GM18517 (cell line): ENCODE measurements around the gene LRMDA.

ENCODE experiments used
- ATAC-seq: cut with Tn5 transposase; IDR thresholded peaks from one replicate; pipeline ENCODE4 v1.9.1; 2021; ENCODE audit warnings: mild to moderate bottlenecking, moderate library complexity; ENCODE audit not compliant: unreplicated experiment

The LRMDA gene

GRCh38 chr10:75999515-76000209 lies 568.2 kb downstream of the LRMDA start:
- no peak for ATAC-seq

GRCh38 chr10:76000550-76000949 lies 569.1 kb downstream of the LRMDA start:
- no peak for ATAC-seq

- no peak for ATAC-seq
These were observed 569.6 kb downstream of the LRMDA start for GRCh38 chr10:76001019-76001418.

GRCh38 chr10:76001461-76001860 lies 570.0 kb downstream of the LRMDA start:
- ATAC-seq, result no peak

DNA sequence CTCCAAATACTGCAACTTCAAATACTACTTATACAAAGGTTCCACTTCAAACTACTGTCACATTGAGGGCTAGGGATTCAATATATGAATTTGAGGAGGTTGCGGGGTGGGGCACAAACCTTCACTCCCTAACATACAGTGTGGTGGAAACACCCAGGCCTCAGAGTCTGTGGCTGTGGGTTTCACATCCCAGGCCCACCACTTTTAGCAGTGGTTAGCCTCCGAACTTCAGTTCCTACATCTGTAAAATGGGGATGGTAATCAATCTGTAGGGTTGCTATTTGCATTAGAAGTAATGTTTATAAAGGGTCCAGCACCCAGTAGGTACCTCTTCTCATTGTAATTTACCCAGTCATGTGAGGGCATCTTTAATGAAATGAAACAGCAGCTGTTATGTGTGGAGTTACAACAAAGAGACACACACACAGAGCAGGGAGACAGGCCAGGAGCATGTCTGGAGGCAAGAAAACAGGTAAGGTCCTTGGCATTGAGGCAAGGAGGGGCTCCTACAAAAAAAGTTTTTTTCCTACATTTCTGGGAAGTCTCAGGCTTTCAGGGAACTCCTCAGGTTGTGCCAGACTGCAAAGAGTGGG lies 570.9 kb downstream of the LRMDA start:
- no peak for ATAC-seq

GRCh38 chr10:76007667-76008181 lies 576.3 kb downstream of the LRMDA start:
- ATAC-seq, result no peak

DNA sequence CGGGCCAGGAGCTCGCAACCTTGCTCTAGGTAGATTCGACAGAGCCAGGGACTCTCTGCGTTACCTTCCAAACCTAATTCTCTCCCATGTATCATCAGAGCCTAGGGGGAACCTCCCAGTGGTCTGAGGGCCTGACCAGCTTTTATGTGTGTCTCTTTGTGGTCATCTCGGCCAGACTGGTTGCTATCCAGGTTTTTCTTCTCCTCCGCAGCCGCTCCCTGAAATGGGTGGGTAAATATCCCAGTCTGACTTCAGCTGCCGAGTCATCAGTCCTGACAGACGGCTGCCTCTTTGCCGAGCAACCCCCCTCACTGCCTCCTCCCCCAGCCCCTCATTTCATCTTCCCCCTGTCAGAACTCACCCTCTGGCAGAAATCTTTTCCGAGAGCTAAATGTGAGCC lies 578.1 kb downstream of the LRMDA start:
- ATAC-seq, result no peak

GRCh38 chr10:76010703-76011102 lies 579.3 kb downstream of the LRMDA start:
- no peak for ATAC-seq

GRCh38 chr10:76012716-76013327 lies 581.4 kb downstream of the LRMDA start:
- no peak for ATAC-seq

- ATAC-seq, result no peak
These were observed 583.8 kb downstream of the LRMDA start for GRCh38 chr10:76015245-76015644.

- no peak for ATAC-seq
These were observed 585.8 kb downstream of the LRMDA start for GRCh38 chr10:76017026-76017732.

GRCh38 chr10:76017733-76018433 lies 586.5 kb downstream of the LRMDA start:
- no peak for ATAC-seq

DNA sequence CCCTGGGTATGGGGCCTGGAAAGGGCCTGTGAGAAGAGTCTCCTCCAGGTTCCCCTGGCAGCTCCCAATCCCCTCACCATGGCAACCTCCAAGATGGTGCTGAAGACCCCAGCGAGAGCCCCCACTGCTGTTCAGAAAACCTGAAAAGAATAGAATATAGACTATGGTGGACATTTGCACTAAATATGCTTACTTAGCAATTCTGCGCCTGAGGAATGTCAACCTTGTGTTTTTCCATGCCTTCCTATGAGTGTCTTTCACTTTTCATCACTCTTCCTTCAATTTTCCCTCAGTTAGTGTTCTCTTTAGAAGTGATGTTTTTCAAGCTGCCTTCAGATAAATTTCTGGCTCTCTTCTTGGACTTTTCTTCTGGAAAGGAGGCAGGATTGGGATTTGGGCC lies 589.2 kb downstream of the LRMDA start:
- ATAC-seq, result no peak

- ATAC-seq, result no peak
These were observed 590.0 kb downstream of the LRMDA start for GRCh38 chr10:76021398-76021797.

DNA sequence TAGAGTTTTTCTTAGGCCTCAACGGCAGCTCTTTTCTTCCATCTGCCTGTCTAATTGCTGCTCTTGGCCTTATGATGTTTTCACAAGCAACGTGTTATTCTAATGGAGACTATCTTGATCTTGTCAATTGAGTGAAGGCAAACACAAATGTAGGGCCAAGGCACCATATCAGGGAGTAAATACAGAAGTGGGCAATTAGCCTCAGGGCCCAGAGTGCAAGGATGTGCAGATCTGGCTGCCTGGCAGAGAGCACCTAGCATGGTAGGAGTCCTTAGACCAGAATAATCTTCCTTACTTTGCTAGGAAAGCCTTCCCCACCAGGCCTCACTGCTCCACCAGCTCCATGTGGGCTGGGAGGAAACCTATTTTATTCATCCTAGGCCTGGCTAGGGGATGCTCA lies 590.9 kb downstream of the LRMDA start:
- no peak for ATAC-seq

- no peak for ATAC-seq
These were observed 591.6 kb downstream of the LRMDA start for GRCh38 chr10:76023007-76023406.

GRCh38 chr10:76024460-76025123 lies 593.2 kb downstream of the LRMDA start:
- ATAC-seq, result no peak

GRCh38 chr10:76025124-76025477 lies 593.7 kb downstream of the LRMDA start:
- ATAC-seq, result no peak

DNA sequence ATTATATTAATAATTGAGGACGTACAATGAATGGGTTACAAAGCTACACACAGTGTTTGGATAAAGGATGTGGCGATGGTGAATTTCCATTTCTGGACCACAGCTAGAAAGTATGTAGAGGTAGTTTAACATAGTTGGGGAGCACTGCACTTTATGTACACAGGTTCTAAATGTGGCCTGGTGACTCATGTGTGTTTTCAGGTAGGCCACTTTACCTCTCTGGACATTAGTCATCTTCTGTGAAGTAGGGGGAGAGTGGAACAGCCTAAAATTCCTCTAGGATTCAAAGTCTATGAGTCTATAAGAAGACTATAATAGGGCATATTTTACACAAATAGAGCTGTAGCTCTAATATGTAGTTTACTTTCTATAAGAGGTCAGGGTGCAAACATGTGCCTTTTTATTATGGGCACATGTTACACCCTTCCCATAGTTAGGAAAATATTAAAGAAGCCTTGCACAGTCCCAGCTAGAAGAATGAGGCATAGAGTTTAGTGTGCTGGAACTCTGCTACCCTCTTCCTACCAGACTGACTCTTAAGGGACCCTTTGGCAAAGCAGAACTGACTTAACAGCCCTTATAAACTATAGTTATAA lies 594.9 kb downstream of the LRMDA start:
- ATAC-seq, result no peak

DNA sequence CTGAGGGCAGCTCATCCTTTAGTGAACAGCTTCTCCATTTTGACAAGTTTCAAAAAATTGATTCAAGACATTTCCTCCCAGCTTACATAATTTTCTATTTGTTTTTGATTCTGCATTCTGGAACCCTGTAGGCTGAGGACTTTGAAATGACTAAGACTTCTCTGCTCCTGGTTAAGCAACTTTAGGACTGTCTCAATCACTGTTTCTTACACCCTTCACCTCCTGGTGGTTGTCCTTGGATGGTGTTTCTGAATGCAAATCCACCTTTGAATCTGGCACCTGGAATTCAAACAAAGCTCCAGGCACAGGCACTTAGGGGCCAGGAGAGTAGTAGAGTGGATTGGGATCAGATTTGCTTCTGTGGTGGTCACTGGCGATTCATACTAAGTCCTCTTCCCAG lies 595.5 kb downstream of the LRMDA start:
- no peak for ATAC-seq
